Stomach (tissue), 4 donors: ENCODE data around the gene RNU6-7.

Experiments
- EP300 ChIP-seq: sonication (generic); formaldehyde crosslinking; IDR thresholded peaks from one replicate; pipeline ENCODE4 v1.6.1; 2017; ENCODE audit warnings: antibody characterized with exemption
- TF ChIP-seq, protein P1 (sequence below), 7 experiments: fragments of 450-650 bp in 4 of 7; fragments of 200-600 bp in 3 of 7; sonication (generic) in 3 of 7; IDR thresholded peaks; one replicate each; pipeline ENCODE4 v1.5.1; 2016 to 2019; ENCODE audit warnings: antibody characterized with exemption in 7 of 7, control low read depth in 2 of 7, mild to moderate bottlenecking in 1 of 7

GRCh38 chr14:32205984-32206383, 4.1 kb downstream of the RNU6-7 start:
- TF ChIP-seq, protein P1, sequence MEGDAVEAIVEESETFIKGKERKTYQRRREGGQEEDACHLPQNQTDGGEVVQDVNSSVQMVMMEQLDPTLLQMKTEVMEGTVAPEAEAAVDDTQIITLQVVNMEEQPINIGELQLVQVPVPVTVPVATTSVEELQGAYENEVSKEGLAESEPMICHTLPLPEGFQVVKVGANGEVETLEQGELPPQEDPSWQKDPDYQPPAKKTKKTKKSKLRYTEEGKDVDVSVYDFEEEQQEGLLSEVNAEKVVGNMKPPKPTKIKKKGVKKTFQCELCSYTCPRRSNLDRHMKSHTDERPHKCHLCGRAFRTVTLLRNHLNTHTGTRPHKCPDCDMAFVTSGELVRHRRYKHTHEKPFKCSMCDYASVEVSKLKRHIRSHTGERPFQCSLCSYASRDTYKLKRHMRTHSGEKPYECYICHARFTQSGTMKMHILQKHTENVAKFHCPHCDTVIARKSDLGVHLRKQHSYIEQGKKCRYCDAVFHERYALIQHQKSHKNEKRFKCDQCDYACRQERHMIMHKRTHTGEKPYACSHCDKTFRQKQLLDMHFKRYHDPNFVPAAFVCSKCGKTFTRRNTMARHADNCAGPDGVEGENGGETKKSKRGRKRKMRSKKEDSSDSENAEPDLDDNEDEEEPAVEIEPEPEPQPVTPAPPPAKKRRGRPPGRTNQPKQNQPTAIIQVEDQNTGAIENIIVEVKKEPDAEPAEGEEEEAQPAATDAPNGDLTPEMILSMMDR (IDR thresholded peaks at IDR 0.05), result no peak
- TF ChIP-seq EP300, result no peak
